ENCODE data around the gene FUT3. TPM values are rescaled to one million over a fixed set of nuclear protein-coding genes. Genes with fewer than 3 reads are reported as not detected.

FUT3 gene
- polyA plus RNA-seq, 1 of the 3 experiments (the other 2 are of a cell fraction): not detected

DNA sequence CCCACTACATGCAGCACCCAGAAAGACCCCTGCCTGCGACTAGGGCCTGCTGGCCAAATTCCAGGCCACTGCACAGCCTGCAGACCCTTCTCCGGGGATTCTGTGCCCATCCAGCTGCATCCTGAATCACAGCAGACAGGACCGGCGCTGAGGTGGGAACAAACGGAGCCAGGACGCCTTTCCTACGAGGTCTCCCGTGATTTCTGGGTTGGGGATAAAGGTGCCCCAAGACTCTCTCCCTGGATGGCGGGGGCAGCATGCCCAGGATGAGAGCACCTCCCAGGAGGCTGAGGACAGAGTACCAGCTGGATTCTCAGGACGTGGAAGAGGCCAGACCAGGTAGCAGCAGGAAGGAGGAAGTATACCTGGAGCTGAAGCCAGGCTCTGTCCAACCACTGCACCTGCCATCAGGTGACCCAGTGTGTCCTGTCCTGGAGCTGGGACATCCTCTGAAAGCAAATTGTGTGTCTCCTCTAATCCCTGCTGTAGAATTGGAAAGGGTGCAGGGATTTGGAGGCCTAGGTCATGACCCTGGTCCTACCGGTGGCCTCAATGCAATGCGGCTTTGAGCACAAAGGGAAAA lies 22.5 kb upstream of the FUT3 start:
- no peak overlapping the region for H3K9ac ChIP-seq
- ChIA-PET POLR2A (no interaction called here), CTCF (no interaction called here)

More for the DNA sequence above, 22.5 kb upstream of the FUT3 start:
- H3K27me3 ChIP-seq (ENCODE audit: insufficient read depth): no peaks in the 10 kb centered on the region; the same call in 1 of the 2 replicates
- no peak overlapping the region for H3K27ac ChIP-seq (ENCODE audit: low read depth in 2 of 2, low read length in 1 of 2)
- no peak overlapping the region for H2AFZ ChIP-seq (ENCODE audit: low read depth)
- TF ChIP-seq, protein P1, sequence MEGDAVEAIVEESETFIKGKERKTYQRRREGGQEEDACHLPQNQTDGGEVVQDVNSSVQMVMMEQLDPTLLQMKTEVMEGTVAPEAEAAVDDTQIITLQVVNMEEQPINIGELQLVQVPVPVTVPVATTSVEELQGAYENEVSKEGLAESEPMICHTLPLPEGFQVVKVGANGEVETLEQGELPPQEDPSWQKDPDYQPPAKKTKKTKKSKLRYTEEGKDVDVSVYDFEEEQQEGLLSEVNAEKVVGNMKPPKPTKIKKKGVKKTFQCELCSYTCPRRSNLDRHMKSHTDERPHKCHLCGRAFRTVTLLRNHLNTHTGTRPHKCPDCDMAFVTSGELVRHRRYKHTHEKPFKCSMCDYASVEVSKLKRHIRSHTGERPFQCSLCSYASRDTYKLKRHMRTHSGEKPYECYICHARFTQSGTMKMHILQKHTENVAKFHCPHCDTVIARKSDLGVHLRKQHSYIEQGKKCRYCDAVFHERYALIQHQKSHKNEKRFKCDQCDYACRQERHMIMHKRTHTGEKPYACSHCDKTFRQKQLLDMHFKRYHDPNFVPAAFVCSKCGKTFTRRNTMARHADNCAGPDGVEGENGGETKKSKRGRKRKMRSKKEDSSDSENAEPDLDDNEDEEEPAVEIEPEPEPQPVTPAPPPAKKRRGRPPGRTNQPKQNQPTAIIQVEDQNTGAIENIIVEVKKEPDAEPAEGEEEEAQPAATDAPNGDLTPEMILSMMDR (IDR thresholded peaks at IDR 0.05): no peak
- TF ChIP-seq REST (IDR thresholded peaks at IDR 0.05; ENCODE audit: low read depth, low read length): no peak
- no peak for TF ChIP-seq RCOR1 (IDR thresholded peaks at IDR 0.05; ENCODE audit: low read length)
- no peak for TF ChIP-seq SIN3A (IDR thresholded peaks at IDR 0.05; ENCODE audit: borderline replicate concordance, low read depth, low read length)
- no peak for TF ChIP-seq EZH2phosphoT487 (IDR thresholded peaks at IDR 0.05; ENCODE audit: borderline replicate concordance, low read depth)
- TF ChIP-seq RXRA (IDR thresholded peaks at IDR 0.05; ENCODE audit: borderline replicate concordance, low read depth): no peak
- TF ChIP-seq CHD2 (IDR thresholded peaks at IDR 0.05; ENCODE audit: low read length, partially characterized antibody): no peak
- TF ChIP-seq RFX5 (IDR thresholded peaks at IDR 0.05; ENCODE audit: low read length): no peak
- TF ChIP-seq IRF3 (IDR thresholded peaks at IDR 0.05; ENCODE audit: low read depth, low read length): no peak
- no peak for TF ChIP-seq JUND (IDR thresholded peaks at IDR 0.05)
- no peak for TF ChIP-seq FOXJ3 (CRISPR knock-in tag; IDR thresholded peaks at IDR 0.05)
- no peak for TF ChIP-seq EP300 (IDR thresholded peaks at IDR 0.05; ENCODE audit: borderline replicate concordance in 1 of 2, low read depth in 1 of 2, low read length in 1 of 2)
- TF ChIP-seq ELF1 (IDR thresholded peaks at IDR 0.05): no peak
- no peak for TF ChIP-seq FOSL2 (IDR thresholded peaks at IDR 0.05; ENCODE audit: borderline replicate concordance, low read depth)
- no peak for TF ChIP-seq NFIC (IDR thresholded peaks at IDR 0.05; ENCODE audit: borderline replicate concordance)
- TF ChIP-seq TCF12 (IDR thresholded peaks at IDR 0.05): no peak
- TF ChIP-seq GATA2 (CRISPR knock-in tag; IDR thresholded peaks at IDR 0.05): no peak
- TF ChIP-seq POLR2AphosphoS5 (IDR thresholded peaks at IDR 0.05; ENCODE audit: low read depth, low read length): no peak
- TF ChIP-seq RAD21 (IDR thresholded peaks at IDR 0.05; ENCODE audit: low read length): no peak
- no peaks in the 10 kb centered on the region for H3F3A ChIP-seq (replicated peaks; ENCODE audit: insufficient read depth)
- H3K9me3 ChIP-seq: no peaks in the 10 kb centered on the region
- H3K36me3 ChIP-seq (replicated peaks in 1 of 2; ENCODE audit: control insufficient read depth in 1 of 2, insufficient read depth in 2 of 2, low read length in 1 of 2): no peaks in the 10 kb centered on the region
- DNase-seq: peak; percentile 10
- WGBS (ENCODE audit: low lambda C conversion rate): 88% methylated on average over 7 of the region's 12 CpGs
- H3K79me2 ChIP-seq (ENCODE audit: insufficient read depth): no peaks in the 10 kb centered on the region
- H4K20me1 ChIP-seq (ENCODE audit: insufficient read depth): no peaks in the 10 kb centered on the region
- H3K4me3 ChIP-seq (ENCODE audit: low read depth in 2 of 2, low read length in 1 of 2): no peak overlapping the region
- H3K9me2 ChIP-seq: no peaks in the 10 kb centered on the region
- H3K4me1 ChIP-seq (ENCODE audit: control insufficient read depth in 1 of 2, insufficient read depth in 2 of 2, low read depth in 1 of 2, low read length in 1 of 2): peaks cover 0 to 6% of the 10 kb centered on the region in 2 experiments; a peak in 1 of 4 replicates
- no peak overlapping the region for H3K4me2 ChIP-seq
